ENCODE data around the gene YIPF7. TPM values are rescaled to one million over a fixed set of nuclear protein-coding genes. Genes with fewer than 3 reads are reported as not detected.

The YIPF7 gene
- total and polyA plus RNA-seq, 2 donors (not counting 1 experiment from before 2014, with no cell fraction given) = not detected

DNA sequence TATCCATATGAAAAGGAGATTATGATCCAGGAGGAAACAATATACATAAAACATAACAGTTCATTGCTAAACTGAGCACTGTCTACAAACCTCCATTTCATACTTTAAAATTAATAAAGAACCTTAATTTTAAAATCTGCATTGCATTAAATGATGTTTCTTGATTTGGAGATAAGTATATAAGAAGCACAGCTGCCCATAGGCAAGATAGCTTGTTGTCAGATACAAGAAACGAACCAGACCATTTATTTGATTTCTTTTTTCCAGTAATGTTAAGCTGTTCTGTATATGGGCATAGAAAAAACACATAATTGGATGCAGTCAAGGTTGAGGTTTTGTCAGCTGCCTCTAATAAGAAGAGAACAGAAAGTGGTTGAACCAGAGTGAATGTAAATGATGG is 33.2 kb upstream of the YIPF7 start:
- Histone ChIP-seq H3K4me1 (ENCODE audit: control insufficient read depth, extremely low read depth, insufficient read depth, low read length) (no peaks in the 10 kb centered on the region), H2AFZ (ENCODE audit: low read length) (no peak overlapping the region), H3K4me2 (ENCODE audit: extremely low read depth, insufficient read depth, low read length) (no peak overlapping the region), H4K20me1 (ENCODE audit: control insufficient read depth, extremely low read depth, insufficient read depth, low read length) (no peaks in the 10 kb centered on the region), H3K4me3 (replicated peaks in 1 of 4; ENCODE audit: control extremely low read depth in 1 of 4, insufficient read depth in 1 of 4, low read depth in 3 of 4, low read length in 4 of 4) (no peak overlapping the region), H3K27ac (ENCODE audit: insufficient read depth, low read length) (no peak overlapping the region), H3K9me3 (ENCODE audit: control insufficient read depth, insufficient read depth, low read depth, low read length) (no peaks in the 10 kb centered on the region), H3K27me3 (ENCODE audit: control insufficient read depth, insufficient read depth, low read length) (no peaks in the 10 kb centered on the region), H3K9ac (ENCODE audit: insufficient read depth, low read length) (no peak overlapping the region), H3K79me2 (ENCODE audit: control insufficient read depth, insufficient read depth, low read length) (peaks cover 12% of the 10 kb centered on the region), H3K36me3 (ENCODE audit: control insufficient read depth, insufficient read depth, low read length) (peaks cover 8% of the 10 kb centered on the region)
- TF ChIP-seq EZH2 (IDR thresholded peaks at IDR 0.05; ENCODE audit: low read length, missing control alignments) = no peak
- TF ChIP-seq, protein P1, sequence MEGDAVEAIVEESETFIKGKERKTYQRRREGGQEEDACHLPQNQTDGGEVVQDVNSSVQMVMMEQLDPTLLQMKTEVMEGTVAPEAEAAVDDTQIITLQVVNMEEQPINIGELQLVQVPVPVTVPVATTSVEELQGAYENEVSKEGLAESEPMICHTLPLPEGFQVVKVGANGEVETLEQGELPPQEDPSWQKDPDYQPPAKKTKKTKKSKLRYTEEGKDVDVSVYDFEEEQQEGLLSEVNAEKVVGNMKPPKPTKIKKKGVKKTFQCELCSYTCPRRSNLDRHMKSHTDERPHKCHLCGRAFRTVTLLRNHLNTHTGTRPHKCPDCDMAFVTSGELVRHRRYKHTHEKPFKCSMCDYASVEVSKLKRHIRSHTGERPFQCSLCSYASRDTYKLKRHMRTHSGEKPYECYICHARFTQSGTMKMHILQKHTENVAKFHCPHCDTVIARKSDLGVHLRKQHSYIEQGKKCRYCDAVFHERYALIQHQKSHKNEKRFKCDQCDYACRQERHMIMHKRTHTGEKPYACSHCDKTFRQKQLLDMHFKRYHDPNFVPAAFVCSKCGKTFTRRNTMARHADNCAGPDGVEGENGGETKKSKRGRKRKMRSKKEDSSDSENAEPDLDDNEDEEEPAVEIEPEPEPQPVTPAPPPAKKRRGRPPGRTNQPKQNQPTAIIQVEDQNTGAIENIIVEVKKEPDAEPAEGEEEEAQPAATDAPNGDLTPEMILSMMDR (conservative IDR thresholded peaks at IDR 0.05 in 1 of 2, IDR thresholded peaks at IDR 0.05 in 1 of 2; ENCODE audit: low read depth in 1 of 2, low read length in 2 of 2) = no peak
- no peak for DNase-seq (ENCODE audit: low read depth in 2 of 2)

DNA sequence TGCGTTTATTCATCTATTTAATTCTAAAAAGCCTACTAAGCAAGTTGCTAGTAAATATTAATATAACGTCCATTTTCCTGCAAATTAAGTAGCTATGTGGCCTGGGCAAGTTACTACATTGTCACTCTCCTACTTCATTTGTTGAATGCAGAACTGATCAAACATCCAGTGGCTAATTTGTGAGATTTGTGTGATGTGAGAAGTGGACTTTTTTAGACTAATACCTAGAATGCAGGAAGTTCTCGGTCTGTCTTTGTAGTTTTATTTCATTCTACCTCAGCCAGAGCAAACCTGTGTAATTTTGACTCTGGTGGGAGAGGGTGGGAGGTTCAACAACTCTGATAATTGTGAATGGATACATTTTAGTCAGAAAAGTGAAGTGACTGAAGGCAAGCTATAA is 27.6 kb upstream of the YIPF7 start:
- no peaks in the 10 kb centered on the region for H3K27me3 ChIP-seq (ENCODE audit: control insufficient read depth, insufficient read depth, low read length)
- TF ChIP-seq, protein P1 (conservative IDR thresholded peaks at IDR 0.05 in 1 of 2, IDR thresholded peaks at IDR 0.05 in 1 of 2; ENCODE audit: low read depth in 1 of 2, low read length in 2 of 2) = no peak
- no peak for TF ChIP-seq EZH2 (IDR thresholded peaks at IDR 0.05; ENCODE audit: low read length, missing control alignments)
- H4K20me1 ChIP-seq (ENCODE audit: control insufficient read depth, extremely low read depth, insufficient read depth, low read length) = no peaks in the 10 kb centered on the region
- peak overlapping the region; percentile 86 for H3K27ac ChIP-seq (ENCODE audit: insufficient read depth, low read length)
- H3K4me2 ChIP-seq (ENCODE audit: extremely low read depth, insufficient read depth, low read length) = peak overlapping the region; percentile 76
- peak overlapping the region; percentile 77 to 99 (median 86) for H3K4me3 ChIP-seq (replicated peaks in 1 of 4; ENCODE audit: control extremely low read depth in 1 of 4, insufficient read depth in 1 of 4, low read depth in 3 of 4, low read length in 4 of 4)
- no peaks in the 10 kb centered on the region for H3K4me1 ChIP-seq (ENCODE audit: control insufficient read depth, extremely low read depth, insufficient read depth, low read length)
- DNase-seq (ENCODE audit: low read depth in 2 of 2) = no peak
- H3K36me3 ChIP-seq (ENCODE audit: control insufficient read depth, insufficient read depth, low read length) = peaks cover 5% of the 10 kb centered on the region
- peak overlapping the region; percentile 98 for H2AFZ ChIP-seq (ENCODE audit: low read length)
- H3K79me2 ChIP-seq (ENCODE audit: control insufficient read depth, insufficient read depth, low read length) = peaks cover 26% of the 10 kb centered on the region
- H3K9ac ChIP-seq (ENCODE audit: insufficient read depth, low read length) = peak overlapping the region; percentile 96
- H3K9me3 ChIP-seq (ENCODE audit: control insufficient read depth, insufficient read depth, low read depth, low read length) = no peaks in the 10 kb centered on the region

DNA sequence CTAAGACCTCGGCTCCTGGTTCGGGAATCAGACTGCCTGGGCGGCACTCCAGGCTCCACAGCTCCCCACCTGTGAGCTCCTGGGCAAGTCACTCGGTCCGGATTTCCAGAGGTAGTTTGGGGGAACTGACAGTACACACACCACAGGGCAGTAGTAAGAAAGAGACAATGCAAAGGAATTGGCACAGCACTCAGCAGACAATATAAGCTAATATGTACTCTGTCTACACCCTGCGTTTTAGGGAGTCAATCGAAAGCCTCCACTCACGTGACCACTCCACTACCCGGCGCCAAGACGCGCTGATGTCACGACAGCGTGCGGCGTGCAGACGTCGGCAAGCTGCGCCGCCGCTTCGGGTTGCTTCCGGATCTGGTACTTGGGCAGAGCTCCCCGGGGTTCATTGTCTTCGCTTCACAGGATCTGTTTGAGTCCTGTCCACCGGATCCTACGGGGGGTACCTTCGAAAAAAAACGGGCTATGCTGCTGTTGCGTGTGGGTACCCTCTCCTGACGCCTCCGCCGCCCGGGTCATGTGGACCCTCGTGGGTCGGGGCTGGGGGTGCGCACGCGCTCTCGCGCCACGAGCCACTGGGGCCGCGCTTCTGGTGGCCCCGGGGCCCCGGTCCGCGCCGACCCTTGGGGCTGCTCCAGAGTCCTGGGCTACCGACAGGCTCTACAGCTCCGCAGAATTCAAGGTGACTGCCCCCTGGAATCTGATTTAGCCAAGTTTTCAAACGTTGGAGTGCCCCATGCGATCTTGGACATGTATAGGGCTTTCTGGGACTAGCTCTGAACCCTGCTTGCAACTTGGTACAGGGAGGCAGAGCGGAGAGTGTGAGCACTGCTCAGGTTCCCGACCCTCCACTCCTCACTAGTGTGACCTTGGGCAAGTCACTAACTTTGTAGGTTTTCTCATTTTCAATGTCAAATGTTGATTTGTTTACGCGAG is 26.9 kb upstream of the YIPF7 start, which contains the start of gene GUF1:
Gene GUF1, plus strand, starts transcription at position 327 of the 948 bp plus-strand sequence. Its CDS starts 203 bp downstream, at position 530.
- Histone ChIP-seq H3K4me1 (ENCODE audit: control insufficient read depth, extremely low read depth, insufficient read depth, low read length) (no peaks in the 10 kb centered on the region), H3K9ac (ENCODE audit: insufficient read depth, low read length) (peak within 1 kb of the TSS; percentile 96), H3K79me2 (ENCODE audit: control insufficient read depth, insufficient read depth, low read length) (peaks cover 26% of the 10 kb centered on the region), H3K4me2 (ENCODE audit: extremely low read depth, insufficient read depth, low read length) (peak within 1 kb of the TSS; percentile 86), H3K27me3 (ENCODE audit: control insufficient read depth, insufficient read depth, low read length) (no peaks in the 10 kb centered on the region), H3K36me3 (ENCODE audit: control insufficient read depth, insufficient read depth, low read length) (peaks cover 4% of the 10 kb centered on the region), H3K4me3 (replicated peaks in 1 of 4; ENCODE audit: control extremely low read depth in 1 of 4, insufficient read depth in 1 of 4, low read depth in 3 of 4, low read length in 4 of 4) (peak within 1 kb of the TSS; percentile 77 to 99 (median 86)), H3K9me3 (ENCODE audit: control insufficient read depth, insufficient read depth, low read depth, low read length) (no peaks in the 10 kb centered on the region), H2AFZ (ENCODE audit: low read length) (peak within 1 kb of the TSS; percentile 98), H4K20me1 (ENCODE audit: control insufficient read depth, extremely low read depth, insufficient read depth, low read length) (no peaks in the 10 kb centered on the region), H3K27ac (ENCODE audit: insufficient read depth, low read length) (peak within 1 kb of the TSS; percentile 86)
- peak; percentile 90 to 92 for DNase-seq (ENCODE audit: low read depth in 2 of 2)
- TF ChIP-seq, protein P1 (conservative IDR thresholded peaks at IDR 0.05 in 1 of 2, IDR thresholded peaks at IDR 0.05 in 1 of 2; ENCODE audit: low read depth in 1 of 2, low read length in 2 of 2) = no peak
- no peak for TF ChIP-seq EZH2 (IDR thresholded peaks at IDR 0.05; ENCODE audit: low read length, missing control alignments)

All from fibroblast of lung (primary cell).